ENCODE measurements around the gene GOLGA6L6.
"Not testable (repeated sequence)": the region's sequence is repeated elsewhere in the genome, so short reads cannot be mapped to it uniquely, and the experiment has no call there.

The GOLGA6L6 gene

GRCh38 chr15:20502839-20503238, 38.8 kb downstream of the GOLGA6L6 start:
- H3K4me1 ChIP-seq (ENCODE audit: control insufficient read depth in 5 of 5, insufficient read depth in 5 of 5, low read length in 5 of 5); H3K36me3 ChIP-seq (ENCODE audit: control insufficient read depth in 5 of 5, insufficient read depth in 5 of 5, low read length in 5 of 5); H3K27me3 ChIP-seq (ENCODE audit: control insufficient read depth in 5 of 5, insufficient read depth in 4 of 5, low read length in 5 of 5); H3K27ac ChIP-seq (ENCODE audit: low read depth, low read length); H3K9me3 ChIP-seq (ENCODE audit: control insufficient read depth in 5 of 5, low read length in 5 of 5); H3K9ac ChIP-seq (ENCODE audit: low read length in 5 of 5); H3K4me3 ChIP-seq (ENCODE audit: low read depth in 1 of 5, low read length in 5 of 5): not testable (repeated sequence)

GRCh38 chr15:20501512-20502222, 39.9 kb downstream of the GOLGA6L6 start:
- not testable (repeated sequence) for H3K27ac ChIP-seq (ENCODE audit: low read depth, low read length); H3K4me1 ChIP-seq (ENCODE audit: control insufficient read depth in 5 of 5, insufficient read depth in 5 of 5, low read length in 5 of 5); H3K27me3 ChIP-seq (ENCODE audit: control insufficient read depth in 5 of 5, insufficient read depth in 4 of 5, low read length in 5 of 5); H3K4me3 ChIP-seq (ENCODE audit: low read depth in 1 of 5, low read length in 5 of 5); H3K9me3 ChIP-seq (ENCODE audit: control insufficient read depth in 5 of 5, low read length in 5 of 5); H3K36me3 ChIP-seq (ENCODE audit: control insufficient read depth in 5 of 5, insufficient read depth in 5 of 5, low read length in 5 of 5); H3K9ac ChIP-seq (ENCODE audit: low read length in 5 of 5)

- H3K4me1 ChIP-seq (ENCODE audit: control insufficient read depth in 5 of 5, insufficient read depth in 5 of 5, low read length in 5 of 5); H3K27ac ChIP-seq (ENCODE audit: low read depth, low read length); H3K9me3 ChIP-seq (ENCODE audit: control insufficient read depth in 5 of 5, low read length in 5 of 5); H3K4me3 ChIP-seq (ENCODE audit: low read depth in 1 of 5, low read length in 5 of 5); H3K36me3 ChIP-seq (ENCODE audit: control insufficient read depth in 5 of 5, insufficient read depth in 5 of 5, low read length in 5 of 5); H3K27me3 ChIP-seq (ENCODE audit: control insufficient read depth in 5 of 5, insufficient read depth in 4 of 5, low read length in 5 of 5); H3K9ac ChIP-seq (ENCODE audit: low read length in 5 of 5): not testable (repeated sequence)
These were observed 43.8 kb downstream of the GOLGA6L6 start for GRCh38 chr15:20497781-20498180.

- not testable (repeated sequence) for H3K9ac ChIP-seq (ENCODE audit: low read length in 5 of 5); H3K4me3 ChIP-seq (ENCODE audit: low read depth in 1 of 5, low read length in 5 of 5); H3K27me3 ChIP-seq (ENCODE audit: control insufficient read depth in 5 of 5, insufficient read depth in 4 of 5, low read length in 5 of 5); H3K36me3 ChIP-seq (ENCODE audit: control insufficient read depth in 5 of 5, insufficient read depth in 5 of 5, low read length in 5 of 5); H3K27ac ChIP-seq (ENCODE audit: low read depth, low read length); H3K4me1 ChIP-seq (ENCODE audit: control insufficient read depth in 5 of 5, insufficient read depth in 5 of 5, low read length in 5 of 5); H3K9me3 ChIP-seq (ENCODE audit: control insufficient read depth in 5 of 5, low read length in 5 of 5)
These were observed 48.6 kb downstream of the GOLGA6L6 start for GRCh38 chr15:20493035-20493434.

GRCh38 chr15:20492598-20492997, 49.0 kb downstream of the GOLGA6L6 start:
- H3K4me3 ChIP-seq (ENCODE audit: low read depth in 1 of 5, low read length in 5 of 5); H3K9ac ChIP-seq (ENCODE audit: low read length in 5 of 5); H3K27ac ChIP-seq (ENCODE audit: low read depth, low read length); H3K9me3 ChIP-seq (ENCODE audit: control insufficient read depth in 5 of 5, low read length in 5 of 5); H3K4me1 ChIP-seq (ENCODE audit: control insufficient read depth in 5 of 5, insufficient read depth in 5 of 5, low read length in 5 of 5); H3K36me3 ChIP-seq (ENCODE audit: control insufficient read depth in 5 of 5, insufficient read depth in 5 of 5, low read length in 5 of 5); H3K27me3 ChIP-seq (ENCODE audit: control insufficient read depth in 5 of 5, insufficient read depth in 4 of 5, low read length in 5 of 5): not testable (repeated sequence)

GRCh38 chr15:20489320-20489719, 52.3 kb downstream of the GOLGA6L6 start:
- H3K4me3 ChIP-seq (ENCODE audit: low read depth in 1 of 5, low read length in 5 of 5); H3K4me1 ChIP-seq (ENCODE audit: control insufficient read depth in 5 of 5, insufficient read depth in 5 of 5, low read length in 5 of 5); H3K9ac ChIP-seq (ENCODE audit: low read length in 5 of 5); H3K27ac ChIP-seq (ENCODE audit: low read depth, low read length); H3K9me3 ChIP-seq (ENCODE audit: control insufficient read depth in 5 of 5, low read length in 5 of 5); H3K27me3 ChIP-seq (ENCODE audit: control insufficient read depth in 5 of 5, insufficient read depth in 4 of 5, low read length in 5 of 5); H3K36me3 ChIP-seq (ENCODE audit: control insufficient read depth in 5 of 5, insufficient read depth in 5 of 5, low read length in 5 of 5): not testable (repeated sequence)

Data from subcutaneous abdominal adipose tissue (tissue), 5 donors.